ENCODE results near the gene NRG3.

Gene NRG3

GRCh38 chr10:82228701-82229100, 353.7 kb downstream of the NRG3 start:
- no peak for DNase-seq

GRCh38 chr10:82234173-82234572, 359.2 kb downstream of the NRG3 start:
- no peak for DNase-seq

GRCh38 chr10:82236084-82236731, 361.2 kb downstream of the NRG3 start:
- DNase-seq, result no peak

GRCh38 chr10:82238291-82238690, 363.3 kb downstream of the NRG3 start:
- no peak for DNase-seq

GRCh38 chr10:82240408-82240807, 365.4 kb downstream of the NRG3 start:
- DNase-seq, result no peak

- no peak for DNase-seq
These were observed 367.8 kb downstream of the NRG3 start for GRCh38 chr10:82242778-82243177.

GRCh38 chr10:82245157-82245556, 370.2 kb downstream of the NRG3 start:
- DNase-seq, result no peak

GRCh38 chr10:82245906-82246560, 371.0 kb downstream of the NRG3 start:
- DNase-seq, result no peak

GRCh38 chr10:82249141-82249540, 374.1 kb downstream of the NRG3 start:
- DNase-seq, result no peak

GRCh38 chr10:82251222-82251906, 376.4 kb downstream of the NRG3 start:
- no peak for DNase-seq

- no peak for DNase-seq
These were observed 377.1 kb downstream of the NRG3 start for GRCh38 chr10:82252081-82252480.

GRCh38 chr10:82254237-82254636, 379.2 kb downstream of the NRG3 start:
- no peak for DNase-seq

- no peak for DNase-seq
These were observed 381.3 kb downstream of the NRG3 start for GRCh38 chr10:82256275-82256674.

- no peak for DNase-seq
These were observed 391.4 kb downstream of the NRG3 start for GRCh38 chr10:82266438-82266837.

- no peak for DNase-seq
These were observed 392.0 kb downstream of the NRG3 start for GRCh38 chr10:82267014-82267413.

- DNase-seq, result no peak
These were observed 392.5 kb downstream of the NRG3 start for GRCh38 chr10:82267465-82267864.

GRCh38 chr10:82267960-82268359, 393.0 kb downstream of the NRG3 start:
- DNase-seq, result no peak

GRCh38 chr10:82277591-82277990, 402.6 kb downstream of the NRG3 start:
- DNase-seq, result no peak

- DNase-seq, result no peak
These were observed 403.6 kb downstream of the NRG3 start for GRCh38 chr10:82278401-82279182.

- no peak for DNase-seq
These were observed 407.9 kb downstream of the NRG3 start for GRCh38 chr10:82282782-82283456.

GRCh38 chr10:82284180-82284579, 409.2 kb downstream of the NRG3 start:
- DNase-seq, result no peak

- DNase-seq, result no peak
These were observed 413.5 kb downstream of the NRG3 start for GRCh38 chr10:82288461-82288881.

GRCh38 chr10:82289945-82290344, 415.0 kb downstream of the NRG3 start:
- DNase-seq, result no peak

Measured in activated CD8-positive, alpha-beta memory T cell treated with anti-CD3 and anti-CD28 coated beads, Interleukin-2, amount 50 U/mL, for 4 hours (primary cell).